Astrocyte of the cerebellum (primary cell): ENCODE measurements around the gene TTLL11.
A peak's percentile ranks its signal among the peaks of the same experiment; 100 is the strongest.

Source experiments
- DNase-seq: peaks from one replicate; pipeline ENCODE4 v3.0.0-alpha.2; 2011; ENCODE audit warnings: low read depth
- H3K4me3 ChIP-seq: 2 replicates; pipeline ENCODE4 v1.5.1; 2011; ENCODE audit warnings: mild to moderate bottlenecking, low read depth, low read length, moderate library complexity
- CTCF ChIP-seq: IDR thresholded peaks from 2 replicates; pipeline ENCODE4 v1.5.1; 2012; ENCODE audit warnings: low read length, low read depth, moderate library complexity, mild to moderate bottlenecking; ENCODE audit errors: missing control alignments
- in situ Hi-C: cut with HindIII; loops from 2 replicates; pipeline ENCODE4 v1.10.0; 2017; ENCODE audit warnings: low sequenced_read_pairs

Gene TTLL11

GRCh38 chr9:121860744-121861143 is 232.4 kb downstream of the TTLL11 start:
- in situ Hi-C loops = no loop called here
- H3K4me3 ChIP-seq = no peak overlapping the region
- peak; percentile 93 for DNase-seq
- TF ChIP-seq CTCF = no peak

- TF ChIP-seq CTCF = no peak
- no peak overlapping the region for H3K4me3 ChIP-seq
- in situ Hi-C loops = no loop called here
- DNase-seq = no peak
Observed at GRCh38 chr9:121860213-121860612, 232.9 kb downstream of the TTLL11 start.

- no peak for DNase-seq
- TF ChIP-seq CTCF = no peak
- in situ Hi-C loops = no loop called here
- H3K4me3 ChIP-seq = no peak overlapping the region
Observed at GRCh38 chr9:121859646-121860045, 233.5 kb downstream of the TTLL11 start.

- in situ Hi-C loops = no loop called here
Observed at GRCh38 chr9:121858788-121859187, 234.3 kb downstream of the TTLL11 start.

GRCh38 chr9:121857928-121858327 is 235.2 kb downstream of the TTLL11 start:
- H3K4me3 ChIP-seq = no peak overlapping the region
- no peak for DNase-seq
- in situ Hi-C loops = no loop called here
- TF ChIP-seq CTCF = no peak

More at GRCh38 chr9:121858788-121859187, 234.3 kb downstream of the TTLL11 start:
- H3K4me3 ChIP-seq = no peak overlapping the region
- DNase-seq = no peak
- TF ChIP-seq CTCF = no peak

GRCh38 chr9:121855476-121855875 is 237.6 kb downstream of the TTLL11 start:
- TF ChIP-seq CTCF = no peak
- DNase-seq = no peak
- in situ Hi-C loops = no loop called here
- H3K4me3 ChIP-seq = no peak overlapping the region
